Measurements from ENCODE around the gene SMG9.

GRCh38 chr19:43692385-43692784, 62.4 kb downstream of the SMG9 start:
- TF ChIP-seq CTCF (IDR thresholded peaks at IDR 0.05) (no peak), POLR2A (IDR thresholded peaks at IDR 0.05) (no peak), POLR2AphosphoS5 (IDR thresholded peaks at IDR 0.05) (no peak)
